Measurements from ENCODE around the gene NRIP3. TPM values are rescaled to one million over a fixed set of nuclear protein-coding genes. Genes with fewer than 3 reads are reported as not detected.

NRIP3 gene
- total and polyA plus RNA-seq, 3 donors from 2014 or later = 29.4 to 108 (median 55.1) TPM

DNA sequence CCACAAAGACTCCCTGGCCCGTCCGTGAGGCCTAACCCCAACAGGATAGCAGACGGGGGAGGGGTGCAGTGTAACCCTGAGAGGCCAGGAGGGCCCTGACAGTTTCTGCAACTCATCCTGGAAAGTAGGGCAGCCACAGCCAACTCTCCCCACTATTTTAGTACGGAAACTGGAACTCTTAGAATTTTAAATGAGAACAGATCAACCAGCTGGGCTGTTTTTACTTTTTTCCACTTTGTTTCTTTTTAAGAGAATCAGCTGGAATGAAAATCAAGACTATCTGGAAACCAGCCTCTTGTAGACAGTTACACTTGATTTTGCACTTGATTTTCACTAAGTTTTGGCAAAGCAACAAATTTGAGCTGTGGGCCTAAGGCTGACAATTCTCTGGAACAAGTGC, 42.7 kb upstream of the NRIP3 start:
- Histone ChIP-seq H3K4me3 (no peak overlapping the region), H3K4me1 (peaks cover 4% of the 10 kb centered on the region), H3K27me3 (no peaks in the 10 kb centered on the region), H3K27ac (no peak overlapping the region), H3K9me3 (no peaks in the 10 kb centered on the region), H3K36me3 (ENCODE audit: low read depth, missing control alignments) (no peaks in the 10 kb centered on the region)
- no peak for TF ChIP-seq POLR2A (IDR thresholded peaks at IDR 0.05)
- TF ChIP-seq, protein P1, sequence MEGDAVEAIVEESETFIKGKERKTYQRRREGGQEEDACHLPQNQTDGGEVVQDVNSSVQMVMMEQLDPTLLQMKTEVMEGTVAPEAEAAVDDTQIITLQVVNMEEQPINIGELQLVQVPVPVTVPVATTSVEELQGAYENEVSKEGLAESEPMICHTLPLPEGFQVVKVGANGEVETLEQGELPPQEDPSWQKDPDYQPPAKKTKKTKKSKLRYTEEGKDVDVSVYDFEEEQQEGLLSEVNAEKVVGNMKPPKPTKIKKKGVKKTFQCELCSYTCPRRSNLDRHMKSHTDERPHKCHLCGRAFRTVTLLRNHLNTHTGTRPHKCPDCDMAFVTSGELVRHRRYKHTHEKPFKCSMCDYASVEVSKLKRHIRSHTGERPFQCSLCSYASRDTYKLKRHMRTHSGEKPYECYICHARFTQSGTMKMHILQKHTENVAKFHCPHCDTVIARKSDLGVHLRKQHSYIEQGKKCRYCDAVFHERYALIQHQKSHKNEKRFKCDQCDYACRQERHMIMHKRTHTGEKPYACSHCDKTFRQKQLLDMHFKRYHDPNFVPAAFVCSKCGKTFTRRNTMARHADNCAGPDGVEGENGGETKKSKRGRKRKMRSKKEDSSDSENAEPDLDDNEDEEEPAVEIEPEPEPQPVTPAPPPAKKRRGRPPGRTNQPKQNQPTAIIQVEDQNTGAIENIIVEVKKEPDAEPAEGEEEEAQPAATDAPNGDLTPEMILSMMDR (IDR thresholded peaks at IDR 0.05) = no peak
- intact Hi-C loops (cut with DNase I; ENCODE audit: low total_unique reads) = no loop called here
- no peak for DNase-seq
- WGBS, 2 donors = 69 to 82% methylated on average over 3 to 4 of the region's 4 CpGs

DNA sequence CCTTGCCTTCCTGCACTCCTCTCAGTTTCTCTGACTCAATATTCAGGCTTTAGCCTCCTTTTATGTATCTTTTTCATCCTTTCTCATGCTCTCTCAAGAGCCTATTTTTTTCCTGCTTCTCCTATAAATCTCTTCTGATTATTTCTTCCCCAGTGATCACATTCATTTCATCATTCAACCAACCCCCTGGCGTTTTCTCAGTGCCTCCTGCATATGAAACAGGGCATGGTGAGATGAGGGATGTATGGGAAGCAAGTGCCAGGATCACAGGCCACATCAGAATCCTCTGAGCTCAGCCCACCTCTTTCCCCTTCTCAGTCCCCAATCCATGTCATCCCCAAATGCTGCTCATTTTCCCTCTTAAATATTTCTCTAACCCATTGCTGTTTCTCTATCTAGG, 38.7 kb upstream of the NRIP3 start:
- Histone ChIP-seq H3K36me3 (ENCODE audit: low read depth, missing control alignments) (no peaks in the 10 kb centered on the region), H3K4me3 (no peak overlapping the region), H3K27me3 (no peaks in the 10 kb centered on the region), H3K4me1 (peaks cover 3% of the 10 kb centered on the region), H3K27ac (no peak overlapping the region), H3K9me3 (no peaks in the 10 kb centered on the region)
- DNase-seq = no peak
- no peak for TF ChIP-seq POLR2A (IDR thresholded peaks at IDR 0.05)
- TF ChIP-seq, protein P1 (IDR thresholded peaks at IDR 0.05) = no peak
- intact Hi-C loops (cut with DNase I; ENCODE audit: low total_unique reads) = no loop called here
- 86 to 87% methylated on average over 1 of the region's 1 CpG for WGBS, 2 donors

GRCh38 chr11:9041747-9042146, 37.9 kb upstream of the NRIP3 start:
- H3K4me1 ChIP-seq = no peaks in the 10 kb centered on the region
- intact Hi-C loops (cut with DNase I; ENCODE audit: low total_unique reads) = no loop called here

DNA sequence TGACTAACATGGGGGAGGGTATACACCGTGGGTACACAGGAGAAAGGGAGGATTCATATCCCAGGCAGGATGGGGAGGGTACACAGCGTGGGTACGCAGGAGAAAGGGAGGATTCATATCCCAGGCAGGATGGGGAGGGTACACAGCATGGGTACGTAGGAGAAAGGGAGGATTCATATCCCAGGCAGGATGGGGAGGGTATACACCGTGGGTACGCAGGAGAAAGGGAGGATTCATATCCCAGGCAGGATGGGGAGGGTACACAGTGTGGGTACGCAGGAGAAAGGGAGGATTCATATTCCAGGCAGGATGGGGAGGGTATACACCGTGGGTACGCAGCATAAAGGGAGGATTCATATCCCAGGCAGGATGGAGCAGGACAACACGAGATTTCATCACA, 36.6 kb upstream of the NRIP3 start:
- no peaks in the 10 kb centered on the region for H3K4me1 ChIP-seq
- 89 to 93% methylated on average over 10 of the region's 10 CpGs for WGBS, 2 donors

More at GRCh38 chr11:9041747-9042146, 37.9 kb upstream of the NRIP3 start:
- TF ChIP-seq POLR2A (IDR thresholded peaks at IDR 0.05) = no peak
- TF ChIP-seq, protein P1 (IDR thresholded peaks at IDR 0.05) = no peak
- Histone ChIP-seq H3K9me3 (no peaks in the 10 kb centered on the region), H3K4me3 (no peak overlapping the region), H3K27me3 (no peaks in the 10 kb centered on the region), H3K36me3 (ENCODE audit: low read depth, missing control alignments) (no peaks in the 10 kb centered on the region), H3K27ac (no peak overlapping the region)
- whole genome bisulfite sequencing, 2 donors = 98 to 100% methylated on average over 2 of the region's 2 CpGs
- DNase-seq = no peak

DNA sequence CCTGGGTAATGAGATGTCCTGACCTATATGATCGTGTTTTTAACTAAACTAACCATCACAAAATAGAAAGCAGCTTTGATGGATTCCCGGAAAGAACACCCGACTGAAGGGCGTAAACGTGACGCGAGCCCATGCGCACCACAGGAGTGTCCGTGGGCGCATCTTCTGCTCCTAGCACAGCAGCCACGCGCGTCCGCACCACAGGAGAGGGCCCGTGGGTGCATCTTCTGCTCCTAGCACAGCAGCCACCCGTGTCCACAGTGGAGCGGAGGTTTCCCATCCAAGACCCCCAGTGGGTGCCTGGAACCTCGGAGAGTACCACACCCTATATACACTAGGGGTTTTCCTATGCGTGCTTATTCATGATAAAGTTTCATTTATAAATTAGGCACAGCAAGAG, 36.1 kb upstream of the NRIP3 start:
- no peaks in the 10 kb centered on the region for H3K36me3 ChIP-seq (ENCODE audit: low read depth, missing control alignments)
- no peak overlapping the region for H3K27ac ChIP-seq
- TF ChIP-seq POLR2A (IDR thresholded peaks at IDR 0.05) = no peak
- TF ChIP-seq, protein P1 (IDR thresholded peaks at IDR 0.05) = no peak
- H3K4me3 ChIP-seq = no peak overlapping the region
- H3K27me3 ChIP-seq = no peaks in the 10 kb centered on the region
- 91 to 95% methylated on average over 19 of the region's 19 CpGs for WGBS, 2 donors
- H3K4me1 ChIP-seq = no peaks in the 10 kb centered on the region
- DNase-seq = no peak
- intact Hi-C loops (cut with DNase I; ENCODE audit: low total_unique reads) = loop anchor here (10.0 kb wide), 1 partner anchor 45 kb away; no protein-coding TSS in a partner anchor
- no peaks in the 10 kb centered on the region for H3K9me3 ChIP-seq

More for the DNA sequence above, 36.6 kb upstream of the NRIP3 start:
- H3K9me3 ChIP-seq = no peaks in the 10 kb centered on the region
- H3K36me3 ChIP-seq (ENCODE audit: low read depth, missing control alignments) = no peaks in the 10 kb centered on the region
- TF ChIP-seq, protein P1 (IDR thresholded peaks at IDR 0.05) = no peak
- TF ChIP-seq POLR2A (IDR thresholded peaks at IDR 0.05) = no peak
- H3K27me3 ChIP-seq = no peaks in the 10 kb centered on the region
- H3K4me3 ChIP-seq = no peak overlapping the region
- intact Hi-C loops (cut with DNase I; ENCODE audit: low total_unique reads) = no loop called here
- DNase-seq = no peak
- no peak overlapping the region for H3K27ac ChIP-seq
